H9 (cell line): ENCODE data around the gene STAT1. TPM values are rescaled to one million over a fixed set of nuclear protein-coding genes. Genes with fewer than 3 reads are reported as not detected.

Source experiments
- DNase-seq: peaks from one replicate; pipeline ENCODE4 v3.0.0-alpha.2; 2017
- H2AFZ ChIP-seq: one replicate; pipeline ENCODE4 v1.6.1; 2013; ENCODE audit warnings: mild to moderate bottlenecking, low read length, control low read depth, moderate library complexity
- H2AK5ac ChIP-seq: 2 replicates; pipeline ENCODE4 v1.6.1; 2013; ENCODE audit warnings: low read length, control low read depth, mixed read lengths; ENCODE audit not compliant: insufficient read length
- H2BK120ac ChIP-seq: one replicate; pipeline ENCODE4 v1.6.1; 2013; ENCODE audit warnings: low read depth, mild to moderate bottlenecking, low read length, control low read depth, inconsistent platforms; ENCODE audit not compliant: poor library complexity, severe bottlenecking
- H2BK12ac ChIP-seq: 2 replicates; pipeline ENCODE4 v1.6.1; 2013; ENCODE audit warnings: low read length, control low read depth, mixed read lengths, low read depth; ENCODE audit not compliant: insufficient read length
- H2BK15ac ChIP-seq: 2 replicates; pipeline ENCODE4 v1.6.1; 2013; ENCODE audit warnings: low read depth, low read length, control low read depth
- H2BK20ac ChIP-seq: one replicate; pipeline ENCODE4 v1.6.1; 2013; ENCODE audit warnings: low read depth, mild to moderate bottlenecking, low read length, control low read depth, inconsistent platforms; ENCODE audit not compliant: poor library complexity, severe bottlenecking
- H2BK5ac ChIP-seq: 2 replicates; pipeline ENCODE4 v1.6.1; 2013; ENCODE audit warnings: low read length, control low read depth, mixed read lengths; ENCODE audit not compliant: insufficient read length
- H3K14ac ChIP-seq: 2 replicates; pipeline ENCODE4 v1.6.1; 2013; ENCODE audit warnings: low read length, control low read depth; ENCODE audit not compliant: insufficient read depth
- H3K18ac ChIP-seq: 2 replicates; pipeline ENCODE4 v1.6.1; 2013; ENCODE audit warnings: low read depth, mild to moderate bottlenecking, mixed read lengths, low read length, control low read depth; ENCODE audit not compliant: insufficient read length
- H3K23ac ChIP-seq: 2 replicates; pipeline ENCODE4 v1.6.1; 2013; ENCODE audit warnings: low read length, control low read depth, mixed read lengths, low read depth; ENCODE audit not compliant: insufficient read length
- H3K23me2 ChIP-seq: 2 replicates; pipeline ENCODE4 v1.6.1; 2013; ENCODE audit warnings: low read depth, mild to moderate bottlenecking, mixed read lengths, low read length, control low read depth; ENCODE audit not compliant: insufficient read length, poor library complexity, severe bottlenecking
- H3K27ac ChIP-seq: 2 replicates; pipeline ENCODE4 v1.5.1; 2013; ENCODE audit warnings: low read length, control low read depth, mixed read lengths, low read depth; ENCODE audit not compliant: insufficient read length
- H3K27me3 ChIP-seq: 2 replicates; pipeline ENCODE4 v1.6.1; 2013; ENCODE audit warnings: low read length, control low read depth, inconsistent platforms; ENCODE audit not compliant: insufficient read depth
- H3K4ac ChIP-seq: 2 replicates; pipeline ENCODE4 v1.6.1; 2013; ENCODE audit warnings: low read depth, mild to moderate bottlenecking, control low read depth, inconsistent platforms, low read length, moderate library complexity
- H3K4me1 ChIP-seq: 2 replicates; pipeline ENCODE4 v1.6.1; 2013; ENCODE audit warnings: low read length, control low read depth, inconsistent platforms; ENCODE audit not compliant: insufficient read depth
- H3K4me2 ChIP-seq: 2 replicates; pipeline ENCODE4 v1.6.1; 2013; ENCODE audit warnings: low read length, control low read depth, mixed read lengths; ENCODE audit not compliant: insufficient read length, insufficient read depth
- H3K56ac ChIP-seq: 2 replicates; pipeline ENCODE4 v1.6.1; 2013; ENCODE audit warnings: low read depth, mild to moderate bottlenecking, mixed read lengths, low read length, control low read depth; ENCODE audit not compliant: insufficient read length
- H3K79me1 ChIP-seq: 2 replicates; pipeline ENCODE4 v1.6.1; 2013; ENCODE audit warnings: low read depth, mild to moderate bottlenecking, moderate library complexity, low read length, control low read depth, inconsistent platforms; ENCODE audit not compliant: insufficient read depth, poor library complexity, severe bottlenecking
- H3K79me2 ChIP-seq: 2 replicates; pipeline ENCODE4 v1.6.1; 2013; ENCODE audit warnings: low read length, control low read depth, inconsistent platforms; ENCODE audit not compliant: insufficient read depth
- H3K9ac ChIP-seq: 2 replicates; pipeline ENCODE4 v1.6.1; 2013; ENCODE audit warnings: low read length, control low read depth, mixed read lengths; ENCODE audit not compliant: insufficient read length; ENCODE audit errors: extremely low read depth
- H3K9me3 ChIP-seq: one replicate; pipeline ENCODE4 v1.6.1; 2013; ENCODE audit warnings: low read depth, low read length, inconsistent platforms; ENCODE audit not compliant: control insufficient read depth
- H3T11ph ChIP-seq: one replicate; pipeline ENCODE4 v1.6.1; 2013; ENCODE audit warnings: mild to moderate bottlenecking, low read length, control low read depth, inconsistent platforms
- H4K20me1 ChIP-seq: one replicate; pipeline ENCODE4 v1.6.1; 2013; ENCODE audit not compliant: control insufficient read depth, insufficient read length, insufficient read depth
- H4K5ac ChIP-seq: 2 replicates; pipeline ENCODE4 v1.6.1; 2013; ENCODE audit warnings: low read depth, mild to moderate bottlenecking, mixed read lengths, low read length, control low read depth; ENCODE audit not compliant: insufficient read length
- H4K8ac ChIP-seq: replicated peaks from 2 replicates; pipeline ENCODE4 v1.6.1; 2013; ENCODE audit warnings: low read length, control low read depth, mixed read lengths, low read depth; ENCODE audit not compliant: insufficient read length
- H4K91ac ChIP-seq: 2 replicates; pipeline ENCODE4 v1.6.1; 2013; ENCODE audit warnings: low read depth, mild to moderate bottlenecking, moderate library complexity, mixed read lengths, low read length, control low read depth; ENCODE audit not compliant: insufficient read length
- H3K27ac Mint-ChIP-seq, 3 experiments: 2 replicates in 2 of 3; 3 replicates in 1 of 3; pipeline ENCODE4 v1.8.0; 2020 to 2021; ENCODE audit warnings: mixed read lengths in 3 of 3, mild to moderate bottlenecking in 1 of 3, moderate library complexity in 1 of 3
- H3K27me3 Mint-ChIP-seq: 2 replicates; pipeline ENCODE4 v1.8.0; 2021; ENCODE audit warnings: low read depth, mild to moderate bottlenecking, moderate library complexity, mixed read lengths
- H3K36me3 Mint-ChIP-seq, 3 experiments: 2 replicates in 2 of 3; 3 replicates in 1 of 3; pipeline ENCODE4 v1.8.0; 2020 to 2021; ENCODE audit warnings: low read depth in 3 of 3, mixed read lengths in 3 of 3; ENCODE audit not compliant: insufficient read depth in 1 of 3
- H3K4me1 Mint-ChIP-seq, 2 experiments: 2 replicates each; pipeline ENCODE4 v1.8.0; 2020; ENCODE audit warnings: mixed read lengths in 2 of 2
- H3K4me3 Mint-ChIP-seq, 2 experiments: 2 replicates in 1 of 2; 3 replicates in 1 of 2; pipeline ENCODE4 v1.8.0; 2020 to 2021; ENCODE audit warnings: mild to moderate bottlenecking in 2 of 2, mixed read lengths in 2 of 2, moderate library complexity in 1 of 2
- H3K9me3 Mint-ChIP-seq, 2 experiments: 2 replicates in 1 of 2; 3 replicates in 1 of 2; pipeline ENCODE4 v1.8.0; 2020; ENCODE audit warnings: mild to moderate bottlenecking in 2 of 2, mixed read lengths in 2 of 2, moderate library complexity in 1 of 2
- WGBS: extraction: QIAGEN DNeasy Blood & Tissue Kit; methylation state at CpG from one replicate; pipeline ENCODE4 v1.1.7; 2013; ENCODE audit warnings: missing lambda C conversion rate, low lambda C conversion rate, mixed read lengths; ENCODE audit not compliant: insufficient read length; ENCODE audit errors: extremely low coverage; 5-methylcytosine and 5-hydroxymethylcytosine counted together
- total RNA-seq: library from RNA; stranded (reverse); gene quantifications from 2 replicates; pipeline ENCODE4 v1.2.1, GENCODE V29; 2021
- TF ChIP-seq, protein P1 (sequence below): fragments of 200-600 bp; sonication (generic); conservative IDR thresholded peaks from 3 replicates; pipeline ENCODE4 v1.8.0; 2021; ENCODE audit warnings: antibody characterized with exemption, mild to moderate bottlenecking

The STAT1 gene
- total RNA-seq, 1 experiment from 2014 or later, result 48.1 TPM

DNA sequence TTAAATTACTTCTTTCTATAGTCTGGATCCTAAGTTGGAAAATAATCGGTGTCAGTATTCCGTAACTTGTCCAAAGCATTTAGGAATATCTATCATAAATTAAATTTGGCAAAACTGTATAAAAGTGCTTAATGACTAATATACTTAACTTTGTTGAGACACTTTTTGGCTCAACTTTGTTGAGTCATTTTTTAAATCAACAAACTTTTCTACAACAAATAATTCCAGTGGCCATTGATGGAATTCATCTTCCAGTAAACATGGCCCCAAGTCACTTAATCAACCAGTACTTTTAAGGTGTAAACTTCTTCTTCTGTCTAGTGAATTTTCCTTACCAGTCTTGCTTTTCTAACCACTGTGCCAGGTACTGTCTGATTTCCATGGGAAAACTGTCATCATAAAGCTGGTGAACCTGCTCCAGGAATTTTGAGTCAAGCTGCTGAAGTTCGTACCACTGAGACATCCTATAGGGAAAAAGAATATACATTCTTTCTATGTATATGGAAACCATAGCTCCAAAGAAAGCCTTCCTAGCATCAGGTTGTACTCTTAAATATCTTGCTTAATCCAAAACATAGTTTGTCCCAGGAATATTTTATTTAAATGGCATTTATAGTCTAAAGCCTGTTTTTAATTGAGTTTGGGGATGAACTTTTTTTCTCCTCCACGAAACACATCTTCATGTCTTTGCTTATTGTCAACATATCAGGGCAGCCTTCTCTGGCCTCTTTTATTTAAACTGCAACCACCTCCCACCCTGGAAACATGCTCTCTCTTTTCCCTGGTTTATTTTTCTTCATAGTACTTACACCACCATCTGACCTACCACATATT lies 4.2 kb downstream of the STAT1 start:
- Mint-ChIP-seq H3K27ac (no peak overlapping the region), H3K27me3 (no peaks in the 10 kb centered on the region), H3K4me3 (no peak overlapping the region), H3K36me3 (peaks cover 13 to 54% (median 38%) of the 10 kb centered on the region in 3 experiments), H3K4me1 (no peaks in the 10 kb centered on the region), H3K9me3 (no peaks in the 10 kb centered on the region)
- Histone ChIP-seq H2AK5ac (no peak overlapping the region), H2BK15ac (no peak overlapping the region), H3K79me1 (no peaks in the 10 kb centered on the region), H2BK120ac (no peak overlapping the region), H3K23ac (no peak overlapping the region), H2BK20ac (no peak overlapping the region), H3K27me3 (no peaks in the 10 kb centered on the region; the same call in 1 of the 2 replicates), H3K9ac (no peak overlapping the region), H4K8ac (no peak overlapping the region), H3K4me2 (no peak overlapping the region), H4K91ac (no peak overlapping the region), H3K18ac (no peak overlapping the region), H3K56ac (no peak overlapping the region), H2BK12ac (no peak overlapping the region), H3K9me3 (no peaks in the 10 kb centered on the region), H3K23me2 (peaks cover 7% of the 10 kb centered on the region), H3K4ac (no peak overlapping the region), H2BK5ac (no peak overlapping the region), H3K27ac (no peak overlapping the region), H3K14ac (no peak overlapping the region), H3K79me2 (peaks cover 2% of the 10 kb centered on the region; the same call in 1 of the 2 replicates), H2AFZ (no peak overlapping the region), H3T11ph (no peak overlapping the region), H4K5ac (no peak overlapping the region), H3K4me1 (0 out of 2 replicates have a peak, but pooled peaks cover under 1% of the 10 kb centered on the region), H4K20me1 (no peaks in the 10 kb centered on the region)
- TF ChIP-seq, protein P1, sequence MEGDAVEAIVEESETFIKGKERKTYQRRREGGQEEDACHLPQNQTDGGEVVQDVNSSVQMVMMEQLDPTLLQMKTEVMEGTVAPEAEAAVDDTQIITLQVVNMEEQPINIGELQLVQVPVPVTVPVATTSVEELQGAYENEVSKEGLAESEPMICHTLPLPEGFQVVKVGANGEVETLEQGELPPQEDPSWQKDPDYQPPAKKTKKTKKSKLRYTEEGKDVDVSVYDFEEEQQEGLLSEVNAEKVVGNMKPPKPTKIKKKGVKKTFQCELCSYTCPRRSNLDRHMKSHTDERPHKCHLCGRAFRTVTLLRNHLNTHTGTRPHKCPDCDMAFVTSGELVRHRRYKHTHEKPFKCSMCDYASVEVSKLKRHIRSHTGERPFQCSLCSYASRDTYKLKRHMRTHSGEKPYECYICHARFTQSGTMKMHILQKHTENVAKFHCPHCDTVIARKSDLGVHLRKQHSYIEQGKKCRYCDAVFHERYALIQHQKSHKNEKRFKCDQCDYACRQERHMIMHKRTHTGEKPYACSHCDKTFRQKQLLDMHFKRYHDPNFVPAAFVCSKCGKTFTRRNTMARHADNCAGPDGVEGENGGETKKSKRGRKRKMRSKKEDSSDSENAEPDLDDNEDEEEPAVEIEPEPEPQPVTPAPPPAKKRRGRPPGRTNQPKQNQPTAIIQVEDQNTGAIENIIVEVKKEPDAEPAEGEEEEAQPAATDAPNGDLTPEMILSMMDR, result no peak
- DNase-seq, result no peak
- no CpG with 5 or more reads among the region's 4 CpGs for WGBS
